GM12864 (cell line): ENCODE measurements around the gene KMT5C.

Source experiments
- DNase-seq: peaks from one replicate; pipeline ENCODE4 v3.0.0-alpha.2; 2011; ENCODE audit warnings: low read depth
- H3K4me3 ChIP-seq: 2 replicates; pipeline ENCODE4 v1.5.1; 2011; ENCODE audit warnings: mild to moderate bottlenecking, low read depth, low read length, control low read depth
- TF ChIP-seq, protein P1 (sequence below): IDR thresholded peaks from 2 replicates; pipeline ENCODE4 v1.5.1; 2011; ENCODE audit warnings: low read depth, mild to moderate bottlenecking, moderate library complexity, low read length, control low read depth, inconsistent platforms; ENCODE audit errors: missing control alignments

KMT5C gene

DNA sequence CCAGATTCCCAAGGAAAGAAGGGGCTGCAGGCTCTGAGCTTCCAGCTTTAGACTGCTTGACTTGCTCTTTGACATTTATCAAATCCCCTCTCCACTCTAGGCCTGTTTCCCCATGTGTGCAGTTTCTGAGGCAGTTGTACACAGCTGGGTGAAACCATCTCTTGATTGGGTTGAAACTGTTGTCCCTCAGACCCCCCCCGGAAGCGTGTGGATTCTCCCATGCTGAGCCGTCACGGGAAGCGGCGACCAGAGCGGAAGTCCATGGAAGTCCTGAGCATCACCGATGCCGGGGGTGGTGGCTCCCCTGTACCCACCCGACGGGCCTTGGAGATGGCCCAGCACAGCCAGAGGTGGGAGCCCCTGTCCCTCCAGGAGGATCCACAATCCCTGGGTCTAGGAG is 36.2 kb upstream of the KMT5C start:
- H3K4me3 ChIP-seq = no peak overlapping the region
- TF ChIP-seq, protein P1, sequence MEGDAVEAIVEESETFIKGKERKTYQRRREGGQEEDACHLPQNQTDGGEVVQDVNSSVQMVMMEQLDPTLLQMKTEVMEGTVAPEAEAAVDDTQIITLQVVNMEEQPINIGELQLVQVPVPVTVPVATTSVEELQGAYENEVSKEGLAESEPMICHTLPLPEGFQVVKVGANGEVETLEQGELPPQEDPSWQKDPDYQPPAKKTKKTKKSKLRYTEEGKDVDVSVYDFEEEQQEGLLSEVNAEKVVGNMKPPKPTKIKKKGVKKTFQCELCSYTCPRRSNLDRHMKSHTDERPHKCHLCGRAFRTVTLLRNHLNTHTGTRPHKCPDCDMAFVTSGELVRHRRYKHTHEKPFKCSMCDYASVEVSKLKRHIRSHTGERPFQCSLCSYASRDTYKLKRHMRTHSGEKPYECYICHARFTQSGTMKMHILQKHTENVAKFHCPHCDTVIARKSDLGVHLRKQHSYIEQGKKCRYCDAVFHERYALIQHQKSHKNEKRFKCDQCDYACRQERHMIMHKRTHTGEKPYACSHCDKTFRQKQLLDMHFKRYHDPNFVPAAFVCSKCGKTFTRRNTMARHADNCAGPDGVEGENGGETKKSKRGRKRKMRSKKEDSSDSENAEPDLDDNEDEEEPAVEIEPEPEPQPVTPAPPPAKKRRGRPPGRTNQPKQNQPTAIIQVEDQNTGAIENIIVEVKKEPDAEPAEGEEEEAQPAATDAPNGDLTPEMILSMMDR = no peak
- DNase-seq = no peak

DNA sequence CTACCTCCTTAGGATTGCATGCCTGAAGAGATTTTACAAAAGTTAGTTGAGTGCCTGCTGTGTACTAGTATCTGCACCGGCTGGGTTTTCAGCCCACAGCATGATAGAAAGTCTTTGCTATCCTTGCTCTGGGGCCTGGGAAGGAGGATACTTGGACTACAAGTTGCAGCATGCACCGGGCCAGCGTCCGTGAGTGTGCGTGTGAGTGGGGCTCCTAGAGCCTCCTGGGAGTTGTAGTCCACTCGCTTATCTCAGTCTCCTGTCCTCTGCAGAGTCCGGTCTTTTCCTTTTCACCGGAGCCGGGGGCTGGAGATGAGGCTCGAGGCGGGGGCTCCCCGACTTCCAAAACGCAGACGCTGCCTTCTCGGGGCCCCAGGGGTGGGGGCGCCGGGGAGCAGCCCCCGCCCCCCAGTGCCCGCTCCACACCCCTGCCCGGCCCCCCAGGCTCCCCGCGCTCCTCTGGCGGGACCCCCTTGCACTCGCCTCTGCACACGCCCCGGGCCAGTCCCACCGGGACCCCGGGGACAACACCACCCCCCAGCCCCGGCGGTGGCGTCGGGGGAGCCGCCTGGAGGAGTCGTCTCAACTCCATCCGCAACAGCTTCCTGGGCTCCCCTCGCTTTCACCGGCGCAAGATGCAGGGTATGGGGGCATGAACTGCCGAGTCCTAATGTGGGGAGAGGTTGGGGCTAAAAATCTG is 35.2 kb upstream of the KMT5C start:
- TF ChIP-seq, protein P1 = no peak
- H3K4me3 ChIP-seq = no peak overlapping the region
- no peak for DNase-seq

DNA sequence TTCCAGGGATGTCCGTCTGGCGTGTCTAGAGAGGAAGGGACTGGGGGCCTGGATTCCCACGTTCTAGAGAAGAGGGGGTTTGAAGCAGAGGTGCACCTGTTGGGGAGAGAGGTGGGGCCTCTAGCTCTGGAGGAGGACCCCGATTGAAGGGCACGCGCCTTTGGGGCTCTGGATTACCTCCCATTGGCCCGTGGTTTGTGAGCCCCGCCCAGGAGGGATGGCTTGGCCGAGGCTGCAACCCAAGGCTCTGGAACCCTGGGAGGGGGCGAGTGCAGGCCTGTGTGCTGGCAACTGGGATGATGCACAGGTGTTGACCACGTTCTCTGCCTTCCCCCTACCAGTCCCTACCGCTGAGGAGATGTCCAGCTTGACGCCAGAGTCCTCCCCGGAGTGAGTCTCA is 34.7 kb upstream of the KMT5C start:
- no peak for DNase-seq
- H3K4me3 ChIP-seq = no peak overlapping the region
- TF ChIP-seq, protein P1 = no peak

DNA sequence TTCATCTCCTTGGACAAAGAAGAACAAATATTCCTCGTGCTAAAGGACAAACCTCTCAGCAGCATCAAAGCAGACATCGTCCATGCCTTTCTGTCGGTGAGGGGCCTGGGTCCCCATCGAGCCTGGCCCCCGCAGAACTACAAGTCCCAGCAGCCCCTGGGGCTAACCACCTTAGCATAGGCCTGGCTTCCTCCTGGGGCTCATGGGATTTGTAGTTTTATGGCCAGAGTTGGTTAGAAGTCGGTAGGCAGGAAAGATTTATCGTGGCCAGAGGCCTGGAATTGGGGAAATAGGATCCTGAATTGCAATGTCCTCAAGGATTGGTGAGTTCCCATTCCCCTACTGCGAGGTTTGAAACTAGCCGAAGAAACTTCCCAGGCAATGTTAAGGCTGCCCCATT is 34.2 kb upstream of the KMT5C start:
- TF ChIP-seq, protein P1 = no peak
- DNase-seq = no peak
- H3K4me3 ChIP-seq = no peak overlapping the region

DNA sequence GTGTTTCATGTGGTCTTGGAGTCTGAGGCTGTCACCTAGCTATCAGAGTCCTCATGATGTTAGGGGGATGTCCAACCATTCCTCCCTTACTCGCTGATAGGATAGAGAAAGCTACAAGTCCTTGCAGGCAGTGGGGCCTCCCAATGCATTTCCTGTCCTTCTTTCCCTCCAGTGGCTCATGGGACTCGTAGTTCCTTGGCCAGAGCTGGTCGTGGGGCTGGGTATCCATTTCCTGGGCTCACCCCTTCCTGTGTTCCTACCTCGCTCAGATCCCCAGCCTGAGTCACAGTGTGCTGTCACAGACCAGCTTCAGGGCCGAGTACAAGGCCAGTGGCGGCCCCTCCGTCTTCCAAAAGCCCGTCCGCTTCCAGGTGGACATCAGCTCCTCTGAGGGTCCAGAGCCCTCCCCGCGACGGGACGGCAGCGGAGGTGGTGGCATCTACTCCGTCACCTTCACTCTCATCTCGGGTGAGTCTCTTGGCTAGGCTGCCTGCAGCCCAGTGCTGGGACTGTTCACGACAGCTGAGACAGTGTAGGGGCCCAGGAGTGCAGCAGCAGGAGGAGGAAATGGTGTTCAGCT is 33.6 kb upstream of the KMT5C start:
- no peak for DNase-seq
- TF ChIP-seq, protein P1 = no peak
- H3K4me3 ChIP-seq = no peak overlapping the region

DNA sequence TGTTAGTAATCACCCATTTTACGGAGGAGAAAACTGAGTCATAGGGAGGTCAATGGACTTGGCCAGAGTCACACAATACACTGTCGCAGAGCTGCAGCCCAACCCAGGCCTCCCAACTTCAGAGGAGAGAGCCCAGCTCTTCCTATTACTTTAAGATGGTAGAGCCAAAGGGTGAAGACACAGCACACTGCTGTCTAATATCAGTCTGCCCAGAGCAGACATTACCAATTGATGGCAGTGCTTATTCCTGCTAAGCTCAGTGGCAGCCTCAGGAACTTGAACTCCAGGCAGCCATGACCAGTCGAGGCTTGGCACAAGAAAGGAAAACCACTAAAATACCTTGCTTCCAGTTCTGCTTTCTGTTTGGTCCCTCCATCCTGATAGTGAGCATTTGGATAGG is 33.0 kb upstream of the KMT5C start:
- no peak overlapping the region for H3K4me3 ChIP-seq
- DNase-seq = no peak
- TF ChIP-seq, protein P1 = no peak

DNA sequence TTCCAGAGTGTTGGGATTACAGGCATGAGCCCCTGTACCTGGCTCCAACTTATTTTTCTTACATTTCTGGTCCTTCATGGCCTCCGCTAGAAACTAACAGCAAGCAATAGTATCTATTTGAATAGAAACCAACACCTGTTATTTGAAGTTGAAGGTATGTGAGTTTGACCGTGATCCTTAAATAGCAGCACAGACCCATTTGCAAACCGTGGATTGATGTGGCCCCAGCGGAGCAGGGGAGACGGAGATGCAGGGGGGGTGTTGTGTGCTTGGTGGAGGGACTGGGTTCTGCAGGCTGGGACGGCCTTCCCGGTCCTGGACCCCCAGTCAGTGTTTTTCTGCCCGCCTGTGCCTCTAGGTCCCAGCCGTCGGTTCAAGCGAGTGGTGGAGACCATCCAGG is 31.4 kb upstream of the KMT5C start:
- DNase-seq = peak; percentile 42
- no peak overlapping the region; the same call in 1 of the 2 replicates for H3K4me3 ChIP-seq
- TF ChIP-seq, protein P1 = no peak
